Measurements from ENCODE around the gene CHKB.

Gene CHKB

DNA sequence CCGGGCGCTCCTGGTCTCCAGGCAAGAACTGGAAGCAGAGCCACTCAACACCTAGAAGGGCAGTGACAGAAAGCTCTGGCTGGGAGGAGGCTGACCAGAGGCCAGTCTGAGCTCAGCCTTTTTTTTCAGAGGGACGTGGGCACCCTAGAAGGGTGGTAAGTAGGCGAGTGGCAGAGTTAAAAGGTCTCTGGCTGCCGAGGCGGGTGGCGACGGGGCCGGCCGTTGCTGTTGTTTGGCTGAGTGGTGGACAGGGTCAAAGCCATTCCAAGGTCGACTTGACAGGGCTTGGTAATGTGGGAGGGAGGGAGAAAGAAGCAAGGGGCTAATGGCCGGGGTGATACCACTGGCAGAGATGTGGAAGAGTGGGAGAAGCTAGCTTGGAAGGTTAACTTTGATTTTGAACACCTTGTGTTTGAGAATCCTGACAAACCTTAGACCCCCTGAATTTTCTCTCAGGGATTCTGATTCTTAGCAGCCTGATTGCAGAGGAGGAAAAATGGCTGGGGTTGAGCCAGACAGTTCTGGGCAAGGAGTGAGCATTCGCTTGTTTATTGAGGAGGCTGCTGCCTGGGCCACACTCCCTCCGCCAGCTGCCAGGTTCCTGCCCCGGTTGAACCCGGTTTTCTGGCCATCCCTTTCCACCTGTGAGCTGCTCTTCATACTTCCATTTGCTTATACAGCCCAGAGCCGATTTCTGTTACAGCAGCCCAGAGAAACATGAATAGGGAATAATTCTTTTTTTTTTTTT is 19.1 kb downstream of the CHKB start:
- Mint-ChIP-seq H3K36me3 (ENCODE audit: low read depth) (peaks cover 13% of the 10 kb centered on the region), H3K27me3 (no peaks in the 10 kb centered on the region), H3K27ac (peak overlapping the region; percentile 87), H3K4me3 (peak overlapping the region; percentile 89), H3K4me1 (ENCODE audit: low read depth) (peaks cover 20% of the 10 kb centered on the region), H3K9me3 (no peaks in the 10 kb centered on the region)
- no peak for DNase-seq

DNA sequence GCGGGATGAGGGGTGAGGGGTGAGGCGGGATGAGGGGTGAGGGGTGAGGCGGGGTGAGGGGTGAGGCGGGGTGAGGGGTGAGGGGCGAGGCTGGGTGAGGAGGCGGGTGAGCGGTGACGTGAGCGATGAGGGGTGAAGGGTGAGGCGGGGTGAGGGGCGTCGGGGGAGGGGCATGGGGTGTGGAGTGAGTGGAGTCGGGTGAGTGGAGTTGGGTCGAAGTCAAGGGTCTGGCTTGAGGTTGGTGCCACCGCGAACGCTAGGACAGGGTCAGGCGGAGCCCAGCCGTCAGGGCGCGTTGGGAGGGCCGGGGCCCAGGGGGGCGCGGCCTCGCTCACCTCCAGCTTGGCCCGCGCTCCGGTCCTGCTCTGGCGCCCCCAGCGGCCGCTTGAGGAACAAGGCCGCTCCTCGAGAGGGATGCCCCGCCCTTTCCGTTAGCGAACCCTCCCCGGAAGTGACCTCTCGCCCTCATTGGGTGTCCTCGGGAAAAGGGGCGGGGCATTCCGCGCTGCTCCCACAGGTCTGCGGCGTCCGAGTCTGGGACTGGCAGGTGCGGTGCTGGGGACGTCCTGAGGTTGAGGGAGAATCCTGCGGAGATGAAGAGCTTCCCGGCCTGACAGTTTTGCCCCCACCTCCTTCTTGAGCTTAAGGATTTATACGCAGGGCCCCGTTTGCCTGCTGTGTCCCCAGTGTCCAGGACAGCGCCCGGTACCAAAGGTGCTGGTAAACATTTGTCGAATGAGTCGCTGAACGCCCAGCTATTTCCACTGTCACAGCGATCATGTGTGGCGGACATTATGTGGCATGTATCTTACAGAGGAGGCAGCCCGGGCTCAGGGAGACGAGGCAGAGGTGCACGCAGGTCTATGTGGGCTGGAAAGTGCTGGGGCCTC is 19.9 kb downstream of the CHKB start, which contains the start of gene SYCE3:
SYCE3 (minus strand) TSS at position 397 of the 890 bp plus-strand sequence. CDS start 6,514 bp downstream, outside the sequence.
- no peaks in the 10 kb centered on the region for H3K27me3 Mint-ChIP-seq
- peak within 1 kb of the TSS; percentile 87 for H3K27ac Mint-ChIP-seq
- no peaks in the 10 kb centered on the region for H3K9me3 Mint-ChIP-seq
- H3K4me1 Mint-ChIP-seq (ENCODE audit: low read depth) = peaks cover 20% of the 10 kb centered on the region
- peak within 1 kb of the TSS; percentile 89 for H3K4me3 Mint-ChIP-seq
- peaks cover 5% of the 10 kb centered on the region for H3K36me3 Mint-ChIP-seq (ENCODE audit: low read depth)
- DNase-seq = peak; percentile 99

DNA sequence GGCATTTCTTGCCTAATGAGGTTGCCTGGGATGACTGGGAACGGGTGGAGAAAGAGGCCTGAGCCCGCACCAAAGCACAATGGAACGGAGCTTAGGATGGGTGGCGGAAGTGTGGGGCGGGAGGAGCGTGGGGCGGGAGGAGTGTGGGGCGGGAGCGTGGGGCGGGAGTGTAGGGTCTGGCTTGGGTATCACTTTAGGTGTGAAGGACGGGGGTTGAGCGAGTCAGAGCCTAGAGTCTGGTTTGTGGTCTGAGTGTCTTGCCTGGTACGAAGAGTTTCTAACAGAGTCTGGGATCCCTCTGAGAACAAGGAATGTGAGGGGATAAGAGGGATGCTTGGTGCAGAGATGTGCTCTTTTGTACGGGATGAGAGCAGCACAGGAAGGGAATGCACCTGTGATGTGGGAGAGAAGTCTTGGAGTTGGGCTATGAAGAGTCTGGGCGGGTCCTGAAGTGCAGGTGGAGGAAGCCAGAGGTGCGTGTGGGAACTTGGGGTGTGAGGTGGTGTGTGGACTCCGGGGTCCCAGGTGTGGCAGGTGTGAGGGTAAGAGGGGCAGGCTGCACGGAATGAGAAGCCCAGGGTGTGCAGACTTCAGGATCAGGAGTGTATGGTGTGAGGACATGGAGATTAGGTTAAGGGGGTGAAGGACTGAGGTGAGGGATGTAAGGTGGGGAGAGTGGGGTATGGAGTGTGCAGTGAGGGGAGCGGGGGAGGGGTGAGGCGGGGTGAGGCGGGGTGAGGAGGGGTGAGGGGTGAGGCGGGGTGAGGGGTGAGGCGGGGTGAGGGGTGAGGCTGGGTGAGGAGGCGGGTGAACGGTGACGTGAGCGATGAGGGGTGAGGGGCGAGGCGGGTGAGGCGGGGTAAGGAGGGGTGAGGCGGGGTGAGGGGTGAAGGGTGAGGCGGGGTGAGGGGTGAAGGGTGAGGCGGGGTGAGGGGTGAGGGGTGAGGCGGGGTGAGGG is 21.0 kb downstream of the CHKB start:
- H3K4me3 Mint-ChIP-seq = no peak overlapping the region

DNA sequence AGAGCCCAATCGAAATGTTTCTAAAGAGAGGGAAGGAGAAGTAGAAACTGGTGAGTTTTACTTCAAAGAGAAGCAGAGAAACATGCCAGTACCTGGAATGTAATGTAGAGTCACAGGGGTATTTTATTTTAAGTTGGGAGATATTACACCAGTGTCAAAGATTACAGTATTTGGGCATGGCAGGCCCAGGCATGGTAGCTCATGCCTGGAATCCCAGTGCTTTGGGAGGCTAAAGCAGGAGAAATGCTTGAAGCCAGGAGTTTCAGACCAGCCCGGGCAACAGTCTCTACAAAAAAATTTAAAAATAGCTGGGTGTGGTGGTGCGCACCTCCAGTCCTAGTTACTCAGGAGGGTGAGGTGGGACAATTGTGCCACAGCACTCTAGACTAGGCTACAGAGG is 22.6 kb downstream of the CHKB start:
- no peak overlapping the region for H3K27ac Mint-ChIP-seq
- no peak for DNase-seq
- H3K4me3 Mint-ChIP-seq = no peak overlapping the region

More for the DNA sequence above, 21.0 kb downstream of the CHKB start:
- Mint-ChIP-seq H3K36me3 (ENCODE audit: low read depth) (peaks cover 2% of the 10 kb centered on the region), H3K4me1 (ENCODE audit: low read depth) (peaks cover 20% of the 10 kb centered on the region), H3K27ac (peak overlapping the region; percentile 45), H3K27me3 (no peaks in the 10 kb centered on the region), H3K9me3 (no peaks in the 10 kb centered on the region)
- DNase-seq = no peak

DNA sequence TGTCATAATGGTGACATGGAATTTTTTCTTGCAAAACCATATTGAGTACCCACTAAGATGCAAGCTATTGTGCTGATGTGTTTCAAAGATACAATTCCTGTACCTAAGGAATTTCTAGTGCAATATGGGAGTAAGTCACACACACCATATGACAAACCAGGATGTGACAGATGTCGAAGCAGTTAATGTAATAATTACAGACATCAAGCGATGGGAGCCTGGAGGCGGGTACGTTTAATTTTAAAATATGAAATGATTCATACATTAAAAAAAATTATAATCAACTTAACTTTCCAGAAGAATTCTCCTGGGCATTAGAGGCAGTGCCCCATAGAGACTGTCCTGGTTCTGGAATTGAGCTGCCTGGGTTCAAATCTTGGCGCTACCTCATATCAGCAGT is 25.9 kb downstream of the CHKB start:
- Mint-ChIP-seq H3K4me1 (ENCODE audit: low read depth) (peaks cover 7% of the 10 kb centered on the region), H3K4me3 (no peak overlapping the region), H3K9me3 (no peaks in the 10 kb centered on the region), H3K27me3 (no peaks in the 10 kb centered on the region), H3K27ac (no peak overlapping the region), H3K36me3 (ENCODE audit: low read depth) (no peaks in the 10 kb centered on the region)
- no peak for DNase-seq

More for the DNA sequence above, 22.6 kb downstream of the CHKB start:
- Mint-ChIP-seq H3K27me3 (no peaks in the 10 kb centered on the region), H3K9me3 (no peaks in the 10 kb centered on the region), H3K4me1 (ENCODE audit: low read depth) (peaks cover 20% of the 10 kb centered on the region), H3K36me3 (ENCODE audit: low read depth) (peaks cover 2% of the 10 kb centered on the region)

DNA sequence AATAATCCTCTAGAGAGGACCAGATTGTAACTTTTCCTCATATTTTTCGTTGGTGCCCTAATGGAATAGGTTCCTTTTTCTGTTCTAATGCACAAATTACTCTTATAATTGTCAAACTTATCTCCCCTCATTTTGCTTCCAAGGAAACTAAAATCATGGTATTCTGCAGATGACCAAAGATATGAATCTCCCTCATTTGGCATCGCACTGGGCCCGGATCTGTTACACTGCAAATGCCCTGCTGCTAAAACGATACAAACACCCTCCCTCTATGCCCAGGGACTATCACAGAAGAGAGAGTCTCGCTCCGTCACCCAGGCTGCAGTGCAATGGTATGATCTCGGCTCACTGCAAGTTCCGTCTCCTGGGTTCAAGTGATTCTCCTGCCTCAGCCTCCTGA is 29.3 kb downstream of the CHKB start:
- H3K9me3 Mint-ChIP-seq = no peaks in the 10 kb centered on the region
- H3K36me3 Mint-ChIP-seq (ENCODE audit: low read depth) = peaks cover 3% of the 10 kb centered on the region
- no peak overlapping the region for H3K4me3 Mint-ChIP-seq
- no peaks in the 10 kb centered on the region for H3K27me3 Mint-ChIP-seq
- DNase-seq = no peak
- peaks cover 20% of the 10 kb centered on the region for H3K4me1 Mint-ChIP-seq (ENCODE audit: low read depth)
- no peak overlapping the region for H3K27ac Mint-ChIP-seq

DNA sequence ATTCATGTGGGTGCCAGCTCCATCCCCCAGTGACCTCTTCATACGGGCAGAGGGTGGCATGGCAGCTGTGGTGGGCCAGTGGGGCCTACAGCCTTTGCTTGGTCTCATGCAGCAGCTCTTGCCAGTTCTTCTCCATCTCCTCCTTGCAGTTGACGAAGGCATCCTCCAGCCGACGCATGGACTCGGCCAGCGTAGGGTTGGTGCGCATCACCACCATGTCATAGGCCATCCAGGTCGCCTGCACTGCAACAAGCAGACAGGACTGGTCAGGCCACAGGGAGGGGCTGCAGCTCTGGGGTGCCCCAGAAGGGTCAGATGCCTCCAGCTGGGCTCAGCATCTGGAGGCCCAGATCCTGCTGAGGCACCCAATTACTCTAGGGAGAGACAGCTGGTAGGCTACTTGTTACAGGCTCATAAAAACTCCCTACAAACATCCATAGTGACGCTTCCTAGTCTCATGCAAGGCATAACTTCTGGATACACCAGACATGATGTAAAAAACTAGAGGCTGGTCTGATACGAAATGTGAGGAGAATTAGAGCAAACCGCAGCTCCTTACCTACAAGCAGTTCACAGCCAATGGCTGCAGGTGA is 31.4 kb downstream of the CHKB start:
- no peak for DNase-seq
- Mint-ChIP-seq H3K9me3 (no peaks in the 10 kb centered on the region), H3K36me3 (ENCODE audit: low read depth) (peaks cover 3% of the 10 kb centered on the region), H3K27ac (no peak overlapping the region), H3K4me1 (ENCODE audit: low read depth) (peaks cover 26% of the 10 kb centered on the region), H3K4me3 (no peak overlapping the region), H3K27me3 (no peaks in the 10 kb centered on the region)

DNA sequence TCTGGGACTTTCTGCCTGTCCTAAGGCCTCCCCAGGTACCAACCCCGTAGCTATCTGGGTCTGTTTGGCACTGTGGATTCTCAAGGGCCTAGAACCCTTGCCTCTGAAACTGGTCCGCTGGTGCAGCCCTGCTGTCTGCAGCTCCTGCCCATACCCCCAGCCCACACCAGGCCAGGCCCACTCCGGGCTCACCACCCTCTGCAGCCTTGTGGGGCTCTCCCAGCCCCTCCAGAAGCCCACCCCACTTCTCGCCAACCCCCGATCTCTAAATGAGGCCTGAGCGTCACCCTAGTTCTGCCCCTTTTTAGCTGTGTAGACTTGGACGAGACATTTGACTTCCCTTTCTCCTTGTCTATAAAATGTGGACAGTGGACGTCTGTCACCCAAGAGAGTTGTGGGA is 32.3 kb downstream of the CHKB start:
- H3K36me3 Mint-ChIP-seq (ENCODE audit: low read depth) = peaks cover 3% of the 10 kb centered on the region
- DNase-seq = no peak
- no peaks in the 10 kb centered on the region for H3K9me3 Mint-ChIP-seq
- H3K4me3 Mint-ChIP-seq = peak overlapping the region; percentile 67
- peak overlapping the region; percentile 85 for H3K27ac Mint-ChIP-seq
- no peaks in the 10 kb centered on the region for H3K27me3 Mint-ChIP-seq
- H3K4me1 Mint-ChIP-seq (ENCODE audit: low read depth) = peaks cover 34% of the 10 kb centered on the region

DNA sequence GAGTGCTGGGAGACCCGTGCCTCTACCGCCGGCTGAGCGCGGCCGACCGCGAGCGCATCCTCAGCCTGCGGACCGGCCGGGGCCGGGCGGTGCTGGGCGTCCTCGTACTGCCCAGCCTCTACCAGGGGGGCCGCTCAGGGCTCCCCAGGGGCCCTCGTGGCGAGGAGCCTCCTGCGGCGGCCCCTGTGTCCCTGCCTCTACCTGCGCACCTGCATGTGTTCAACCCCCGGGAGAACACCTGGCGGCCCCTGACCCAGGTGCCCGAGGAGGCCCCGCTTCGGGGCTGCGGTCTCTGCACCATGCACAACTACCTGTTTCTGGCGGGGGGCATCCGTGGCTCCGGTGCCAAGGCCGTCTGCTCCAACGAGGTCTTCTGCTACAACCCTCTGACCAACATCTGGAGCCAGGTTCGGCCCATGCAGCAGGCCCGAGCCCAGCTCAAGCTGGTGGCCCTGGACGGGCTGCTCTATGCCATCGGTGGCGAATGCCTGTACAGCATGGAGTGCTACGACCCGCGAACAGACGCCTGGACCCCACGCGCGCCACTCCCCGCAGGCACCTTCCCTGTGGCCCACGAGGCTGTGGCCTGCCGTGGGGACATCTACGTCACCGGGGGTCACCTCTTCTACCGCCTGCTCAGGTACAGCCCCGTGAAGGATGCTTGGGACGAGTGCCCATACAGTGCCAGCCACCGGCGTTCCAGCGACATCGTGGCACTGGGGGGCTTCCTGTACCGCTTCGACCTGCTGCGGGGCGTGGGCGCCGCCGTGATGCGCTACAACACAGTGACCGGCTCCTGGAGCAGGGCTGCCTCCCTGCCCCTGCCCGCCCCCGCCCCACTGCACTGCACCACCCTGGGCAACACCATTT is 33.5 kb downstream of the CHKB start:
- Mint-ChIP-seq H3K4me1 (ENCODE audit: low read depth) (peaks cover 47% of the 10 kb centered on the region), H3K4me3 (peak overlapping the region; percentile 78), H3K27me3 (no peaks in the 10 kb centered on the region), H3K36me3 (ENCODE audit: low read depth) (peaks cover 3% of the 10 kb centered on the region), H3K9me3 (no peaks in the 10 kb centered on the region), H3K27ac (peak overlapping the region; percentile 84)
- no peak for DNase-seq

DNA sequence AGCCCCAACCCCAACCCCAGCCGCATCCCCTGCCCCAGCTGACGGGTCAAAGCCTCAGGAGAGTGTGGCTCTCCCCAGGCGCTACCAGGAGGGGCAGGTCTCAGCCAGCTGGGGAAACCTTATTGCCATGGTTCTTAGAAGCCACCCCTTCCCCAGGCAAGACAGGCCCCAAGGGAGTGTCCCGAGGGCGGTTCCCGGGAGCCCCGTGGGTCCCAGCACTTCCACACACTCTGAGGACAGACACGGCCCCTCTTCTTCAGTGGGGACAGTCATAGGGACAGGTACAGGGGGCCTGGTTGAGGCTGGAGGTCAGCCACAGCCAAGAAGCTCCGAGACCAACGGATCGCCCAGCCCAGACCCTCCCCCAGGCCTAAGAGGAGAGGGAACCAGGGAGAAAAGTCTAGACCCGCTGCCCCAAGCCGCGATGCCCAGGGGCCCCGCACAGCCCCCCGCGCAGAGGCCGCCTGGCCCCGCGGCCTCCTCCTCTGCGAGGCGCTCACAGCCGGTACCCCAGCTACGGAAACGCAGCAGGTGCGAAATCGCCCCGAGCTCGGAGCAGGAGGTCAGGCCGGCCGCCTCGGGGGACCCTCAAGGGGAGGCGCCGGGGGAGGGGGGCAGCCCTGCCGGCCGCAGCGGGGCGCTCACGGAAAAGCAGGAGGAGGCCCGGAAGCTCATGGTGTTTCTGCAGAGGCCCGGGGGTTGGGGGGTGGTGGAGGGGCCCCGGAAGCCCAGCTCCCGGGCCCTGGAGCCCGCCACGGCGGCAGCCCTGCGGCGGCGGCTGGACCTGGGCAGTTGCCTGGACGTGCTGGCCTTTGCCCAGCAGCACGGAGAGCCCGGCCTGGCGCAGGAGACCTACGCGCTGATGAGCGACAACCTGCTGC is 34.4 kb downstream of the CHKB start:
- DNase-seq = peak; percentile 82
- peak overlapping the region; percentile 86 for H3K27ac Mint-ChIP-seq

DNA sequence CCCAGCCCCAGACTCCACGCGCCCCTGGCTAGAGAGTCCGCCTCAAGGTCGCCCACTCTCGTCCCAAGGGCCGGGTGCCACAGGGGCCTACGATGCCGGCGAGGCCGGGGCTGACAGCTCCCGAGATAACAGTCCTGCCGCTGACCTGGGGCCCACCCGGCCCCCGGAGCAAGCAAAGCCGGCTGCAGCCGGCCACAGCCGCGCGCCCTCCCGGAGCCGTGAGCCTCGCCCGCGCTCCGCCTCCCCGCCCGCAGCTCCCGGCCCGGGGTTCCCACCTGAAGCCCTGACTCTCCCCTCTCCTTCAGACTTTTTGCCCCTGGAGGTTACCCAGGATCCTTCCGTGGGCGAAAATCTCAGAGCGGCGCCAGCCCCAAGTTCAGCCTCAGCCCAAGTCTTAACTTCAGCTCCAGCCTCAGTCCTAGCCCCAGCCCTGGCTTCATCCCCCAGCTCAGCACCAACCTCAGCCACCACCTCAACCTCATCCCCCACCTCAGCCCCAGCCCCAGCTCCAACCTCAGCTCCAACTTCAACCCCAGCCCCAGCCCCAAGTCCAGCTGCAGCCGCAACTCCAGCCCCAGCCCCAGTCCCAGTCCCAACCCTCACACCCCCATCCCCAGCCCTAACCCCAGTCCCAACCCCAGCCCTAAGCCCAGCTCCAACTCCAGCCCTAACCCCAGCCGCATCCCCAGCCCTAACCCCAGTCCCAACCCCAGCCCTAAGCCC is 35.2 kb downstream of the CHKB start:
- H3K4me3 Mint-ChIP-seq = peak overlapping the region; percentile 46
- peaks cover 3% of the 10 kb centered on the region for H3K36me3 Mint-ChIP-seq (ENCODE audit: low read depth)
- no peak for DNase-seq
- H3K4me1 Mint-ChIP-seq (ENCODE audit: low read depth) = peaks cover 52% of the 10 kb centered on the region
- H3K27ac Mint-ChIP-seq = no peak overlapping the region
- H3K27me3 Mint-ChIP-seq = no peaks in the 10 kb centered on the region
- H3K9me3 Mint-ChIP-seq = no peaks in the 10 kb centered on the region

More for the DNA sequence above, 34.4 kb downstream of the CHKB start:
- H3K4me1 Mint-ChIP-seq (ENCODE audit: low read depth) = peaks cover 49% of the 10 kb centered on the region
- H3K27me3 Mint-ChIP-seq = no peaks in the 10 kb centered on the region
- peak overlapping the region; percentile 69 for H3K4me3 Mint-ChIP-seq
- no peaks in the 10 kb centered on the region for H3K9me3 Mint-ChIP-seq
- peaks cover 3% of the 10 kb centered on the region for H3K36me3 Mint-ChIP-seq (ENCODE audit: low read depth)
